Measurements from ENCODE around the gene BCS1L. TPM values are rescaled to one million over a fixed set of nuclear protein-coding genes. Genes with fewer than 3 reads are reported as not detected.

BCS1L gene
- total and polyA plus RNA-seq, 12 donors, result 34.8 to 84.2 (median 45.9) TPM

DNA sequence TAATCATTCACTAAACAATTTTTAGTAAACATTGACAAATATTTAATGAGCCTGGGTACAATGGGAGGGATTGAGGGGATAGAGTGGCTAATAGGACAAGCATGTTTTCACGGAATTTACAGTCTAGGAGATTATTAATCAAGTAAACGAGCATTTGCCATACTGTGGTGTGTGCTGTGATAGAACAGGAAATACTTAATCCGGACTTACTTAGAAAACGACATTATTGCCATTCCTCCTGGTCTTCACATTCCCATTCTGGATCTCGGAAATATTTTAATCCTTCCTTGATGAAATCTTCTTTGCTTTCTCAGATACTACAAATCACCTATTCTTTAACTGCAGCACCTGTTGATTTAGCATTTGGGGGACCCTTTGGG is 52.1 kb downstream of the BCS1L start:
- H3K36me3 ChIP-seq, result peaks cover 0 to 11% (median 0%) of the 10 kb centered on the region in 9 donors
- peaks cover 0 to 47% (median 12%) of the 10 kb centered on the region in 9 donors for H3K4me1 ChIP-seq
- peak overlapping the region; percentile 70 to 94 (median 82) for H3K4me3 ChIP-seq
- DNase-seq, result no peak
- intact Hi-C loops (cut with DNase I), result loop anchor here in 8 of 10 donors (1.0 to 10.0 kb wide), 5 partner anchors 73 to 136 kb away; partner anchors contain the start of genes CYP27A1 (in 1 of the 8) and PRKAG3 (in 1 of the 8)
- 17 to 29% methylated on average over 5 of the region's 5 CpGs for WGBS, 2 donors
- H3K27me3 ChIP-seq, result no peaks in the 10 kb centered on the region
- no peak for ATAC-seq
- no peak for TF ChIP-seq CTCF (IDR thresholded peaks at IDR 0.05)
- H3K9me3 ChIP-seq, result no peaks in the 10 kb centered on the region
- H3K27ac ChIP-seq, result peak overlapping the region in 9 of 10 donors; percentile 79 to 94 (median 91)

Other genes with a start within 250 kb of the BCS1L start
- not detected for gene VIL1, start 240.6 kb upstream of the BCS1L start, total RNA-seq
- under 1 TPM in 1 of 2 donors, not detected in 1; 0.06 TPM for gene VIL1, start 240.6 kb upstream of the BCS1L start, polyA plus RNA-seq
- gene USP37, start 91.3 kb upstream of the BCS1L start, total RNA-seq, result 10 to 100 TPM in 3 of 10 donors, 1 to 10 TPM in 7; 6.3 to 11.1 (median 8.5) TPM
- gene USP37, start 91.3 kb upstream of the BCS1L start, polyA plus RNA-seq, result 1 to 10 TPM; 1.8 to 2.3 TPM
- gene CNOT9, start 90.8 kb upstream of the BCS1L start, total RNA-seq, result 10 to 100 TPM; 15.7 to 28.2 (median 21.1) TPM
- 10 to 100 TPM; 16.9 to 17.6 TPM for gene CNOT9, start 90.8 kb upstream of the BCS1L start, polyA plus RNA-seq
- 1 to 10 TPM in 6 of 10 donors, under 1 TPM in 4; 0.42 to 2.3 (median 1.1) TPM for gene PLCD4, start 51.8 kb upstream of the BCS1L start, total RNA-seq
- under 1 TPM; 0.23 to 0.59 TPM for gene PLCD4, start 51.8 kb upstream of the BCS1L start, polyA plus RNA-seq
- gene ZNF142, start 60 bp upstream of the BCS1L start, total RNA-seq, result 10 to 100 TPM; 17.9 to 29.5 (median 22.9) TPM
- gene ZNF142, start 60 bp upstream of the BCS1L start, polyA plus RNA-seq, result 10 to 100 TPM in 1 of 2 donors, 1 to 10 TPM in 1; 4.4 to 10.2 TPM
- 10 to 100 TPM; 13.5 to 20.3 (median 16.3) TPM for gene RNF25, start 12.3 kb downstream of the BCS1L start, total RNA-seq
- 10 to 100 TPM; 18.1 to 25.4 TPM for gene RNF25, start 12.3 kb downstream of the BCS1L start, polyA plus RNA-seq
- gene STK36, start 12.4 kb downstream of the BCS1L start, total RNA-seq, result 10 to 100 TPM in 1 of 10 donors, 1 to 10 TPM in 9; 4.2 to 16.0 (median 6.5) TPM
- gene STK36, start 12.4 kb downstream of the BCS1L start, polyA plus RNA-seq, result 10 to 100 TPM in 1 of 2 donors, 1 to 10 TPM in 1; 7.5 to 18.8 TPM
- 1 to 10 TPM; 4.3 to 8.2 (median 6.4) TPM for gene TTLL4, start 51.2 kb downstream of the BCS1L start, total RNA-seq
- gene TTLL4, start 51.2 kb downstream of the BCS1L start, polyA plus RNA-seq, result 10 to 100 TPM in 1 of 2 donors, 1 to 10 TPM in 1; 7.3 to 10.3 TPM
- gene CYP27A1, start 122.5 kb downstream of the BCS1L start, total RNA-seq, result 10 to 100 TPM in 2 of 10 donors, 1 to 10 TPM in 8; 3.7 to 12.8 (median 7.1) TPM
- 1 to 10 TPM; 8.9 to 9.1 TPM for gene CYP27A1, start 122.5 kb downstream of the BCS1L start, polyA plus RNA-seq
- under 1 TPM in 3 of 10 donors, not detected in 7; 0.09 to 0.19 (median 0.15) TPM for gene PRKAG3, start 172.1 kb downstream of the BCS1L start, total RNA-seq
- under 1 TPM in 1 of 2 donors, not detected in 1; 0.03 TPM for gene PRKAG3, start 172.1 kb downstream of the BCS1L start, polyA plus RNA-seq
- gene WNT6, start 200.1 kb downstream of the BCS1L start, total RNA-seq, result 1 to 10 TPM in 3 of 10 donors, under 1 TPM in 7; 0.15 to 2.9 (median 0.67) TPM
- 1 to 10 TPM; 1.1 to 3.0 TPM for gene WNT6, start 200.1 kb downstream of the BCS1L start, polyA plus RNA-seq
- under 1 TPM in 2 of 10 donors, not detected in 8; 0.28 to 0.56 TPM for gene WNT10A, start 221.2 kb downstream of the BCS1L start, total RNA-seq
- gene WNT10A, start 221.2 kb downstream of the BCS1L start, polyA plus RNA-seq, result under 1 TPM; 0.01 to 0.07 TPM

Measured in heart right ventricle (tissue), 16 donors.